Liver (tissue), 9 donors: ENCODE results near the gene BEST1. TPM values are rescaled to one million over a fixed set of nuclear protein-coding genes. Genes with fewer than 3 reads are reported as not detected.
"Not testable (repeated sequence)": the region's sequence is repeated elsewhere in the genome, so short reads cannot be mapped to it uniquely, and the experiment has no call there.

Source experiments
- DNase-seq: peaks from one replicate; pipeline ENCODE4 v3.0.0-alpha.2; 2017; ENCODE audit warnings: low spot score
- H3K27ac ChIP-seq, 2 donors: one replicate each; pipeline ENCODE4 v1.7.0; 2013; ENCODE audit warnings: inconsistent platforms in 2 of 2, low read length in 2 of 2, control low read depth in 1 of 2, low read depth in 1 of 2, mild to moderate bottlenecking in 1 of 2
- H3K27me3 ChIP-seq, 4 donors: one replicate each; pipeline versions ENCODE4 v1.6.1 to v1.7.0; 2013; ENCODE audit warnings: low read length in 3 of 4, inconsistent platforms in 1 of 4, mild to moderate bottlenecking in 1 of 4, moderate library complexity in 1 of 4; ENCODE audit not compliant: control insufficient read depth in 4 of 4, insufficient read depth in 4 of 4
- H3K36me3 ChIP-seq, 4 donors: one replicate each; pipeline versions ENCODE4 v1.6.1 to v1.7.0; 2013; ENCODE audit warnings: low read length in 3 of 4, mild to moderate bottlenecking in 3 of 4, low read depth in 1 of 4, moderate library complexity in 1 of 4; ENCODE audit not compliant: control insufficient read depth in 4 of 4, insufficient read depth in 3 of 4
- H3K4me1 ChIP-seq, 4 donors: one replicate each; pipeline versions ENCODE4 v1.6.1 to v1.7.0; 2013; ENCODE audit warnings: low read length in 3 of 4, mild to moderate bottlenecking in 3 of 4, moderate library complexity in 1 of 4; ENCODE audit not compliant: control insufficient read depth in 4 of 4, insufficient read depth in 4 of 4
- H3K4me3 ChIP-seq, 3 donors: one replicate each; pipeline versions ENCODE4 v1.6.1 to v1.7.0; 2013; ENCODE audit warnings: low read length in 3 of 3, control low read depth in 1 of 3, low read depth in 1 of 3, mild to moderate bottlenecking in 1 of 3
- H3K9ac ChIP-seq, 2 donors: one replicate each; pipeline ENCODE4 v1.7.0; 2013; ENCODE audit warnings: low read length in 2 of 2, mild to moderate bottlenecking in 2 of 2, moderate library complexity in 2 of 2, control low read depth in 1 of 2, low read depth in 1 of 2
- H3K9me3 ChIP-seq, 4 donors: one replicate each; pipeline versions ENCODE4 v1.6.1 to v1.7.0; 2013; ENCODE audit warnings: low read length in 3 of 4; ENCODE audit not compliant: control insufficient read depth in 4 of 4
- EGR1 ChIP-seq, 2 donors: IDR thresholded peaks; 2 replicates each; pipeline ENCODE4 v1.6.1; 2016 to 2018; ENCODE audit warnings: antibody characterized with exemption in 2 of 2, low read depth in 2 of 2
- FOXA1 ChIP-seq: IDR thresholded peaks from 2 replicates; pipeline ENCODE4 v1.6.1; 2016; ENCODE audit warnings: antibody characterized with exemption
- GABPA ChIP-seq, 2 donors: IDR thresholded peaks in 1 of 2; conservative IDR thresholded peaks in 1 of 2; 2 replicates each; pipeline ENCODE4 v1.6.1; 2016; ENCODE audit warnings: antibody characterized with exemption in 2 of 2, mild to moderate bottlenecking in 1 of 2, moderate library complexity in 1 of 2
- HNF4A ChIP-seq, 2 donors: conservative IDR thresholded peaks; 2 replicates each; pipeline ENCODE4 v1.6.1; 2016; ENCODE audit warnings: antibody characterized with exemption in 2 of 2, mild to moderate bottlenecking in 2 of 2
- HNF4G ChIP-seq: IDR thresholded peaks from 2 replicates; pipeline ENCODE4 v1.6.1; 2016; ENCODE audit warnings: antibody characterized with exemption
- JUND ChIP-seq, 2 donors: IDR thresholded peaks; 2 replicates each; pipeline ENCODE4 v1.6.1; 2016; ENCODE audit warnings: antibody characterized with exemption in 2 of 2
- RAD21 ChIP-seq, 2 donors: IDR thresholded peaks; 2 replicates each; pipeline ENCODE4 v1.6.1; 2016; ENCODE audit warnings: antibody characterized with exemption in 2 of 2, mild to moderate bottlenecking in 2 of 2
- RXRA ChIP-seq, 2 donors: IDR thresholded peaks; 2 replicates each; pipeline ENCODE4 v1.6.1; 2017 to 2018; ENCODE audit warnings: antibody characterized with exemption in 2 of 2, mild to moderate bottlenecking in 1 of 2
- TAF1 ChIP-seq: conservative IDR thresholded peaks from 2 replicates; pipeline ENCODE4 v1.6.1; 2016; ENCODE audit warnings: antibody characterized with exemption, mild to moderate bottlenecking
- YY1 ChIP-seq: IDR thresholded peaks from 2 replicates; pipeline ENCODE4 v1.6.1; 2016; ENCODE audit warnings: antibody characterized with exemption, mild to moderate bottlenecking
- WGBS: extraction: QIAGEN DNeasy Blood & Tissue Kit; methylation state at CpG from one replicate; pipeline ENCODE4 v1.1.7; 2013; 5-methylcytosine and 5-hydroxymethylcytosine counted together
- polyA plus RNA-seq, 2 donors: library from polyadenylated mRNA; stranded (reverse) in 1 of 2; unstranded in 1 of 2; fragments of 200-250 nt in 1 of 2; fragments of >200 nt in 1 of 2; fragmentation: Nextera tagmentation in 1 of 2; extraction: Ambion mirVana in 1 of 2; gene quantifications; one replicate each; pipeline versions ENCODE4 v1.2.1 to v1.2.3, GENCODE V29; 2013 to 2015
- total RNA-seq, 2 donors: library from RNA; depleted of rRNA; stranded (reverse); fragments of >200 nt; gene quantifications; one replicate each; pipeline ENCODE4 v1.2.3, GENCODE V29; 2014
- TF ChIP-seq, protein P1 (sequence below): fragments of 150-350 bp; IDR thresholded peaks from 2 replicates; pipeline ENCODE4 v1.5.1; 2017; ENCODE audit warnings: improper control_type of control experiment, low read depth, low read length; ENCODE audit not compliant: missing input control
- TF ChIP-seq, protein P2 (sequence below): IDR thresholded peaks from 2 replicates; pipeline ENCODE4 v1.6.1; 2016; ENCODE audit warnings: antibody characterized with exemption
- TF ChIP-seq, protein P3 (sequence below): IDR thresholded peaks from 2 replicates; pipeline ENCODE4 v1.6.1; 2016; ENCODE audit warnings: antibody characterized with exemption, mild to moderate bottlenecking
- TF ChIP-seq, protein P4 (sequence below): IDR thresholded peaks from 2 replicates; pipeline ENCODE4 v1.6.1; 2016; ENCODE audit warnings: antibody characterized with exemption
- donor health status: healthy.
- donor health status: healthy.
- donor health status: healthy.
- donor health status: healthy.
- donor health status: healthy.

The BEST1 gene
- total and polyA plus RNA-seq, 4 donors: 0.22 to 1.6 (median 1.1) TPM

DNA sequence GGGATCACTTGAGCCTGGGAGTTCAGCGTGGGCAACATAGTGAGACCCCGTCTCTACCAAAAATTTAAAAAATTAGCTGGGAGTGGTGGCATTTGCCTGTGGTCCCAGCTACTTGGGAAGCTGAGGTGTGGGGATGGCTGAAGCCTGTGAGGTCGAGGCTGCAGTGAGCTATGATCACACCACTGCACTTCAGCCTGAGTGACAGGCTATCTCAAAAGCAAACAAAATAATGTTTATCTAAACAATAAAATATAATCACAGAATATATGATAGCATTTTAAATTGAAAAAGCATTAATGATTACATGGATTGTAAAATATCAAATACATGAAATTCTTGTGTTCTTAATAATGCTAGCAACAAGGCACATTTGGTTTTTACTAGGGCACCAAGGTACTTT, 2.7 kb downstream of the BEST1 start:
- no peaks in the 10 kb centered on the region for H3K9me3 ChIP-seq
- H3K9ac ChIP-seq: no peak overlapping the region
- DNase-seq: no peak
- H3K36me3 ChIP-seq: no peaks in the 10 kb centered on the region
- H3K4me3 ChIP-seq: no peak overlapping the region
- no peak for TF ChIP-seq JUND (IDR thresholded peaks at IDR 0.05)
- TF ChIP-seq TAF1: no peak
- no peak for TF ChIP-seq RXRA (IDR thresholded peaks at IDR 0.05)
- TF ChIP-seq, protein P1, sequence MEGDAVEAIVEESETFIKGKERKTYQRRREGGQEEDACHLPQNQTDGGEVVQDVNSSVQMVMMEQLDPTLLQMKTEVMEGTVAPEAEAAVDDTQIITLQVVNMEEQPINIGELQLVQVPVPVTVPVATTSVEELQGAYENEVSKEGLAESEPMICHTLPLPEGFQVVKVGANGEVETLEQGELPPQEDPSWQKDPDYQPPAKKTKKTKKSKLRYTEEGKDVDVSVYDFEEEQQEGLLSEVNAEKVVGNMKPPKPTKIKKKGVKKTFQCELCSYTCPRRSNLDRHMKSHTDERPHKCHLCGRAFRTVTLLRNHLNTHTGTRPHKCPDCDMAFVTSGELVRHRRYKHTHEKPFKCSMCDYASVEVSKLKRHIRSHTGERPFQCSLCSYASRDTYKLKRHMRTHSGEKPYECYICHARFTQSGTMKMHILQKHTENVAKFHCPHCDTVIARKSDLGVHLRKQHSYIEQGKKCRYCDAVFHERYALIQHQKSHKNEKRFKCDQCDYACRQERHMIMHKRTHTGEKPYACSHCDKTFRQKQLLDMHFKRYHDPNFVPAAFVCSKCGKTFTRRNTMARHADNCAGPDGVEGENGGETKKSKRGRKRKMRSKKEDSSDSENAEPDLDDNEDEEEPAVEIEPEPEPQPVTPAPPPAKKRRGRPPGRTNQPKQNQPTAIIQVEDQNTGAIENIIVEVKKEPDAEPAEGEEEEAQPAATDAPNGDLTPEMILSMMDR: no peak
- TF ChIP-seq, protein P2, sequence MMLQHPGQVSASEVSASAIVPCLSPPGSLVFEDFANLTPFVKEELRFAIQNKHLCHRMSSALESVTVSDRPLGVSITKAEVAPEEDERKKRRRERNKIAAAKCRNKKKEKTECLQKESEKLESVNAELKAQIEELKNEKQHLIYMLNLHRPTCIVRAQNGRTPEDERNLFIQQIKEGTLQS: no peak
- TF ChIP-seq, protein P3, sequence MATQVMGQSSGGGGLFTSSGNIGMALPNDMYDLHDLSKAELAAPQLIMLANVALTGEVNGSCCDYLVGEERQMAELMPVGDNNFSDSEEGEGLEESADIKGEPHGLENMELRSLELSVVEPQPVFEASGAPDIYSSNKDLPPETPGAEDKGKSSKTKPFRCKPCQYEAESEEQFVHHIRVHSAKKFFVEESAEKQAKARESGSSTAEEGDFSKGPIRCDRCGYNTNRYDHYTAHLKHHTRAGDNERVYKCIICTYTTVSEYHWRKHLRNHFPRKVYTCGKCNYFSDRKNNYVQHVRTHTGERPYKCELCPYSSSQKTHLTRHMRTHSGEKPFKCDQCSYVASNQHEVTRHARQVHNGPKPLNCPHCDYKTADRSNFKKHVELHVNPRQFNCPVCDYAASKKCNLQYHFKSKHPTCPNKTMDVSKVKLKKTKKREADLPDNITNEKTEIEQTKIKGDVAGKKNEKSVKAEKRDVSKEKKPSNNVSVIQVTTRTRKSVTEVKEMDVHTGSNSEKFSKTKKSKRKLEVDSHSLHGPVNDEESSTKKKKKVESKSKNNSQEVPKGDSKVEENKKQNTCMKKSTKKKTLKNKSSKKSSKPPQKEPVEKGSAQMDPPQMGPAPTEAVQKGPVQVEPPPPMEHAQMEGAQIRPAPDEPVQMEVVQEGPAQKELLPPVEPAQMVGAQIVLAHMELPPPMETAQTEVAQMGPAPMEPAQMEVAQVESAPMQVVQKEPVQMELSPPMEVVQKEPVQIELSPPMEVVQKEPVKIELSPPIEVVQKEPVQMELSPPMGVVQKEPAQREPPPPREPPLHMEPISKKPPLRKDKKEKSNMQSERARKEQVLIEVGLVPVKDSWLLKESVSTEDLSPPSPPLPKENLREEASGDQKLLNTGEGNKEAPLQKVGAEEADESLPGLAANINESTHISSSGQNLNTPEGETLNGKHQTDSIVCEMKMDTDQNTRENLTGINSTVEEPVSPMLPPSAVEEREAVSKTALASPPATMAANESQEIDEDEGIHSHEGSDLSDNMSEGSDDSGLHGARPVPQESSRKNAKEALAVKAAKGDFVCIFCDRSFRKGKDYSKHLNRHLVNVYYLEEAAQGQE: no peak
- no peak for TF ChIP-seq FOXA1
- TF ChIP-seq, protein P4, sequence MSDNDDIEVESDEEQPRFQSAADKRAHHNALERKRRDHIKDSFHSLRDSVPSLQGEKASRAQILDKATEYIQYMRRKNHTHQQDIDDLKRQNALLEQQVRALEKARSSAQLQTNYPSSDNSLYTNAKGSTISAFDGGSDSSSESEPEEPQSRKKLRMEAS: no peak
- no peak for TF ChIP-seq EGR1 (IDR thresholded peaks at IDR 0.05; ENCODE audit: low read depth in 2 of 2)
- TF ChIP-seq HNF4A (conservative IDR thresholded peaks at IDR 0.05): no peak
- WGBS: 86% methylated on average over 3 of the region's 3 CpGs
- H3K27me3 ChIP-seq: no peaks in the 10 kb centered on the region
- H3K4me1 ChIP-seq: peaks cover 0 to 8% (median 6%) of the 10 kb centered on the region in 4 donors
- no peak overlapping the region for H3K27ac ChIP-seq

DNA sequence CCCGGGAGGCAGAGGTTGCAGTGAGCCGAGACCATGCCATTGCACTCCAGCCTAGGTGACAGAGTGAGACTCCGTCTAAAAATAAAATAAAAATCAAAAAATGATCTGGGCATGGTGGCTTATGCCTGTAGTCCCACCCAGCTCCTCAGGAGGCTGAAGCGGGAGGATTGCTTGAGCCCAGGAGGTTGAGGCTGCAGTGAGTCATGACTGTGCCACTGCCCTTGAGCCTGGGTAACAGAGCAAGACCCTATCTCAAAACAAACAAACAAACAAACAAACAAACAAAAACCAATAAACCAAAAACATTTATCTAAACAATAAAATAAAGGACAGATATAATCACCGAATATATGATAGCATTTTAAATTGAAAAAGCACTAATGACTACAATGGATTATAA, 3.5 kb downstream of the BEST1 start:
- 95% methylated on average over 5 of the region's 5 CpGs for WGBS
- not testable (repeated sequence) for H3K9ac ChIP-seq, H3K4me3 ChIP-seq, H3K27ac ChIP-seq, H3K4me1 ChIP-seq, H3K9me3 ChIP-seq, H3K36me3 ChIP-seq, H3K27me3 ChIP-seq, DNase-seq

DNA sequence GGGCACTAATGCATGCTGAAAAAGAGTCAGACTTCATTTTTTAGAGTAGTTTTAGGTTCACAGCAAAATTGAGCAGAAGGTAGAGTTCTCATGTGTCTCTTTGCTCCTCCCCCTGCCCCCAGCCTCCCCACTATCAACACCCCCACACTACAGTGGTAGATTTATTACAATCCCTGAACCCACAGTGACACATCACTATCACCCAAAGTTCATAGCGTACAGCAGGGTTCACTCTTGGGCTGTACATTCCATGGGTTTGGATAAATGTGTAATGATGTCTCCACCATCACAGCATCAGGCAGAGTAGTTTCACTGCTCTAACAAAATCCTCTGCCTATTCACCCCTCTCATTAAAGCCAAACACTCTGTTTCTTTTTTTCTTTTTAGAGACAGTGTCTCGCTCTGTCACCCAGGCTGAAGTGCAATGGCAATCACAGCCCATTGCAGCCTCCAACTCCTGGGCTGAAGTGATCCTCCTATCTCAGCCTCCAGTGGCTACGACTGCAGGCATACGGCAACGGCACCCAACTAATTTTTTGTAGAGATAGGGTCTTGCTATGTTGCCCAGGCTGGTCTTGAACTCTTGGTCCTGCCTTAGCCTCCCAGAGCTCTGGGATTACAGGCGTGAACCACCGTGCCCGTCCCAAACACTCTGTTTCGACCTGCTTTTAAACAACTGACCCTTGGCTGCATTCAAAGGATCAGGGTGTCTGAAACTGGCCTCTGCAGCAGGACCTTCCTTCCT, 4.1 kb downstream of the BEST1 start:
- Histone ChIP-seq H3K4me1 (peaks cover 0 to 7% (median 6%) of the 10 kb centered on the region in 4 donors), H3K4me3 (no peak overlapping the region), H3K27ac (no peak overlapping the region), H3K36me3 (no peaks in the 10 kb centered on the region), H3K9me3 (no peaks in the 10 kb centered on the region), H3K9ac (no peak overlapping the region), H3K27me3 (no peaks in the 10 kb centered on the region)
- DNase-seq: no peak
- 96% methylated on average over 9 of the region's 9 CpGs for WGBS
- TF ChIP-seq, protein P3: no peak
- no peak for TF ChIP-seq YY1
- TF ChIP-seq, protein P4: no peak
- no peak for TF ChIP-seq JUND (IDR thresholded peaks at IDR 0.05)
- TF ChIP-seq, protein P2: no peak
- TF ChIP-seq RXRA (IDR thresholded peaks at IDR 0.05): no peak
- TF ChIP-seq FOXA1: no peak
- no peak for TF ChIP-seq GABPA (IDR thresholded peaks at IDR 0.05 in 1 of 2, conservative IDR thresholded peaks at IDR 0.05 in 1 of 2)
- no peak for TF ChIP-seq HNF4G
- TF ChIP-seq RAD21 (IDR thresholded peaks at IDR 0.05): no peak
